Measurements from ENCODE around the gene IQUB.

DNA sequence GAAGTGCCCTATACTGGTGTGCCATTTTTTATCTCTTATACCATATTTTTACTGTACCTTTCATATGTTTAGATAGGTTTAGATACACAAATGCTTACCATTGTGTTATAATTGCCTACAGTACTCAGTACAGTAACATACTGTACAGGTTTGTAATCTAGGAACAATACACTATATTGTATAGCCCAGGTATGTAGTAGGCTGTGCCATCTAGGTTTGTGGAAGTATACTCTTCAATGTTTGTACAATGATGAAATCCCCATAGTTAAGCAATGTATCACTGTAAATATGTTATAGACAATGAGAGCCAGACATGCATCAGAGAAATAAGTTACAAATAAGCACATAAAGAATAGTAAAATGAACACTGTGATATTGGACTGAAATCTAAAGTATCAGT lies 109.1 kb downstream of the IQUB start:
- TF ChIP-seq POLR2A (IDR thresholded peaks at IDR 0.05; ENCODE audit: extremely low read depth, insufficient read length): no peak
- TF ChIP-seq, protein P1, sequence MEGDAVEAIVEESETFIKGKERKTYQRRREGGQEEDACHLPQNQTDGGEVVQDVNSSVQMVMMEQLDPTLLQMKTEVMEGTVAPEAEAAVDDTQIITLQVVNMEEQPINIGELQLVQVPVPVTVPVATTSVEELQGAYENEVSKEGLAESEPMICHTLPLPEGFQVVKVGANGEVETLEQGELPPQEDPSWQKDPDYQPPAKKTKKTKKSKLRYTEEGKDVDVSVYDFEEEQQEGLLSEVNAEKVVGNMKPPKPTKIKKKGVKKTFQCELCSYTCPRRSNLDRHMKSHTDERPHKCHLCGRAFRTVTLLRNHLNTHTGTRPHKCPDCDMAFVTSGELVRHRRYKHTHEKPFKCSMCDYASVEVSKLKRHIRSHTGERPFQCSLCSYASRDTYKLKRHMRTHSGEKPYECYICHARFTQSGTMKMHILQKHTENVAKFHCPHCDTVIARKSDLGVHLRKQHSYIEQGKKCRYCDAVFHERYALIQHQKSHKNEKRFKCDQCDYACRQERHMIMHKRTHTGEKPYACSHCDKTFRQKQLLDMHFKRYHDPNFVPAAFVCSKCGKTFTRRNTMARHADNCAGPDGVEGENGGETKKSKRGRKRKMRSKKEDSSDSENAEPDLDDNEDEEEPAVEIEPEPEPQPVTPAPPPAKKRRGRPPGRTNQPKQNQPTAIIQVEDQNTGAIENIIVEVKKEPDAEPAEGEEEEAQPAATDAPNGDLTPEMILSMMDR (IDR thresholded peaks at IDR 0.05; ENCODE audit: low read depth, low read length): no peak
